SK-N-SH treated with all-trans-retinoic acid at 6 μM for 48 hours (cell line): ENCODE results near the gene EHD4.

Experiments used
- ATAC-seq: fragments of 200-7000 bp; cut with Tn5 transposase; 3 replicates; pipeline ENCODE4 v1.9.1; 2020; ENCODE audit warnings: mild to moderate bottlenecking, moderate library complexity
- BACH2 ChIP-seq: fragments of 250-450 bp; sonication (Bioruptor Pico); IDR thresholded peaks from 2 replicates; pipeline ENCODE4 v1.9.0; 2021; ENCODE audit warnings: mild to moderate bottlenecking, borderline replicate concordance
- GLIS3 ChIP-seq: fragments of 250-450 bp; sonication (Bioruptor Pico); IDR thresholded peaks from 2 replicates; pipeline ENCODE4 v1.5.0; 2020; ENCODE audit warnings: mild to moderate bottlenecking, moderate library complexity
- ISL1 ChIP-seq: fragments of 250-450 bp; sonication (Bioruptor Pico); IDR thresholded peaks from 2 replicates; pipeline ENCODE4 v2.1.2; 2022; ENCODE audit warnings: mild to moderate bottlenecking, moderate library complexity
- PPARA ChIP-seq: fragments of 250-450 bp; sonication (Bioruptor Pico); IDR thresholded peaks from 2 replicates; pipeline ENCODE4 v1.5.0; 2020; ENCODE audit warnings: mild to moderate bottlenecking, borderline replicate concordance
- RARB ChIP-seq: fragments of 250-450 bp; sonication (Bioruptor Pico); IDR thresholded peaks from 2 replicates; pipeline ENCODE4 v1.8.0; 2021; ENCODE audit warnings: mild to moderate bottlenecking, moderate library complexity
- TCF4 ChIP-seq: fragments of 250-450 bp; sonication (Bioruptor Pico); IDR thresholded peaks from 2 replicates; pipeline ENCODE4 v1.8.0; 2021; ENCODE audit warnings: mild to moderate bottlenecking, moderate library complexity, borderline replicate concordance
- TOX ChIP-seq: fragments of 250-450 bp; sonication (Bioruptor Pico); IDR thresholded peaks from 2 replicates; pipeline ENCODE4 v1.8.0; 2021; ENCODE audit warnings: mild to moderate bottlenecking, moderate library complexity, borderline replicate concordance
- ZFP3 ChIP-seq: fragments of 250-450 bp; sonication (Bioruptor Pico); IDR thresholded peaks from 2 replicates; pipeline ENCODE4 v1.5.0; 2020; ENCODE audit warnings: mild to moderate bottlenecking, moderate library complexity
- ZFP30 ChIP-seq: fragments of 450-650 bp; formaldehyde crosslinking; IDR thresholded peaks from 2 replicates; pipeline ENCODE4 v1.5.0; 2022; ENCODE audit warnings: mild to moderate bottlenecking, moderate library complexity
- ZNF565 ChIP-seq: fragments of 450-650 bp; formaldehyde crosslinking; conservative IDR thresholded peaks from 2 replicates; pipeline ENCODE4 v1.5.0; 2020; ENCODE audit warnings: low read depth, mild to moderate bottlenecking, moderate library complexity
- ZNF70 ChIP-seq: fragments of 450-650 bp; formaldehyde crosslinking; IDR thresholded peaks from 2 replicates; pipeline ENCODE4 v1.5.0; 2020; ENCODE audit warnings: mild to moderate bottlenecking, moderate library complexity
- ZNF8 ChIP-seq: fragments of 450-650 bp; formaldehyde crosslinking; IDR thresholded peaks from 2 replicates; pipeline ENCODE4 v1.5.0; 2020; ENCODE audit warnings: mild to moderate bottlenecking, moderate library complexity
- TF ChIP-seq, protein P1 (sequence below): fragments of 250-450 bp; sonication (Bioruptor Pico); IDR thresholded peaks from 2 replicates; pipeline ENCODE4 v1.8.0; 2020; ENCODE audit warnings: mild to moderate bottlenecking, moderate library complexity, borderline replicate concordance
- TF ChIP-seq, protein P2 (sequence below): fragments of 250-450 bp; sonication (Bioruptor Pico); IDR thresholded peaks from 2 replicates; pipeline ENCODE4 v1.8.0; 2021; ENCODE audit warnings: low read depth, mild to moderate bottlenecking, moderate library complexity, borderline replicate concordance
- TF ChIP-seq, protein P3 (sequence below): fragments of 250-450 bp; sonication (Bioruptor Pico); IDR thresholded peaks from 2 replicates; pipeline ENCODE4 v1.5.0; 2020; ENCODE audit warnings: mild to moderate bottlenecking, moderate library complexity
- TF ChIP-seq, protein P4 (sequence below): fragments of 250-450 bp; sonication (Bioruptor Pico); IDR thresholded peaks from 2 replicates; pipeline ENCODE4 v1.5.1; 2021; ENCODE audit warnings: mild to moderate bottlenecking, moderate library complexity

The EHD4 gene

DNA sequence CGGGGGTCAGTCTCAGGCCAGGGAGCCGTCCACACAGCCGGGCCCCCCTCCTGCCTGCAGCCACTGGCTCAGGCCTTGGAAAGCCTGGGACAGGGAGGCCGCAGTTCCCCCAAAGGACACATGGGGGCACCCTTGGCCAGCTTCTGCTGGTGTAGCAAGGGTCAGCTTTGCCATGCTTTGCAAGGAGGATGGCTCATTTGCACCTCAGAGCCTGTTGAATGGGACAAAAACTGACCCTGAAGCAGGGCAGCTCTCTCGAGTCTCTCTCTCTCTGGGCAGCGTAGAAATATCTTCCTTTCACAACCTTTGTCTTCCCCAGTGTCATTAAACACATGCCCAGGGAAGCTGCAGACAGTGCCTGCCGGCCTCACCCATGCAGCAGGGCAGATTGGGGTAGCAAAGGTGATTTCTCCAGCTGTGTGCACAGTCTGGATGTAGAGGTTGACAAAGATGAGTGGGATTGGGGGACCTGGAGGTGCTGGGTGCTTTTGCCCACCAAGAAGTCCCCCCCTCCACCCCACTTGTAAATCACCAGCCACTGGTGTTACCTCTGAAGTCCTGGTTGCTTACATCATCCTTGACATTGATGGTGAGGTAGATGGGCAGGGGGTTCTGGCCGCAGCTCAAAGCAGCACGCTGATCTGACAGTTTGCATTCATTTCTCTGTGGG is 17.4 kb upstream of the EHD4 start:
- TF ChIP-seq, protein P1, sequence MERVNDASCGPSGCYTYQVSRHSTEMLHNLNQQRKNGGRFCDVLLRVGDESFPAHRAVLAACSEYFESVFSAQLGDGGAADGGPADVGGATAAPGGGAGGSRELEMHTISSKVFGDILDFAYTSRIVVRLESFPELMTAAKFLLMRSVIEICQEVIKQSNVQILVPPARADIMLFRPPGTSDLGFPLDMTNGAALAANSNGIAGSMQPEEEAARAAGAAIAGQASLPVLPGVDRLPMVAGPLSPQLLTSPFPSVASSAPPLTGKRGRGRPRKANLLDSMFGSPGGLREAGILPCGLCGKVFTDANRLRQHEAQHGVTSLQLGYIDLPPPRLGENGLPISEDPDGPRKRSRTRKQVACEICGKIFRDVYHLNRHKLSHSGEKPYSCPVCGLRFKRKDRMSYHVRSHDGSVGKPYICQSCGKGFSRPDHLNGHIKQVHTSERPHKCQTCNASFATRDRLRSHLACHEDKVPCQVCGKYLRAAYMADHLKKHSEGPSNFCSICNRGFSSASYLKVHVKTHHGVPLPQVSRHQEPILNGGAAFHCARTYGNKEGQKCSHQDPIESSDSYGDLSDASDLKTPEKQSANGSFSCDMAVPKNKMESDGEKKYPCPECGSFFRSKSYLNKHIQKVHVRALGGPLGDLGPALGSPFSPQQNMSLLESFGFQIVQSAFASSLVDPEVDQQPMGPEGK, result no peak
- 0 out of 2 replicates have a peak, but pooled peaks have one; percentile 47 for TF ChIP-seq ZNF70 (CRISPR knock-in tag)
- TF ChIP-seq, protein P2, sequence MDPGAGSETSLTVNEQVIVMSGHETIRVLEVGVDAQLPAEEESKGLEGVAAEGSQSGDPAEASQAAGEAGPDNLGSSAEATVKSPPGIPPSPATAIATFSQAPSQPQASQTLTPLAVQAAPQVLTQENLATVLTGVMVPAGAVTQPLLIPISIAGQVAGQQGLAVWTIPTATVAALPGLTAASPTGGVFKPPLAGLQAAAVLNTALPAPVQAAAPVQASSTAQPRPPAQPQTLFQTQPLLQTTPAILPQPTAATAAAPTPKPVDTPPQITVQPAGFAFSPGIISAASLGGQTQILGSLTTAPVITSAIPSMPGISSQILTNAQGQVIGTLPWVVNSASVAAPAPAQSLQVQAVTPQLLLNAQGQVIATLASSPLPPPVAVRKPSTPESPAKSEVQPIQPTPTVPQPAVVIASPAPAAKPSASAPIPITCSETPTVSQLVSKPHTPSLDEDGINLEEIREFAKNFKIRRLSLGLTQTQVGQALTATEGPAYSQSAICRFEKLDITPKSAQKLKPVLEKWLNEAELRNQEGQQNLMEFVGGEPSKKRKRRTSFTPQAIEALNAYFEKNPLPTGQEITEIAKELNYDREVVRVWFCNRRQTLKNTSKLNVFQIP (CRISPR knock-in tag), result no peak
- ATAC-seq, result peak; percentile 98

DNA sequence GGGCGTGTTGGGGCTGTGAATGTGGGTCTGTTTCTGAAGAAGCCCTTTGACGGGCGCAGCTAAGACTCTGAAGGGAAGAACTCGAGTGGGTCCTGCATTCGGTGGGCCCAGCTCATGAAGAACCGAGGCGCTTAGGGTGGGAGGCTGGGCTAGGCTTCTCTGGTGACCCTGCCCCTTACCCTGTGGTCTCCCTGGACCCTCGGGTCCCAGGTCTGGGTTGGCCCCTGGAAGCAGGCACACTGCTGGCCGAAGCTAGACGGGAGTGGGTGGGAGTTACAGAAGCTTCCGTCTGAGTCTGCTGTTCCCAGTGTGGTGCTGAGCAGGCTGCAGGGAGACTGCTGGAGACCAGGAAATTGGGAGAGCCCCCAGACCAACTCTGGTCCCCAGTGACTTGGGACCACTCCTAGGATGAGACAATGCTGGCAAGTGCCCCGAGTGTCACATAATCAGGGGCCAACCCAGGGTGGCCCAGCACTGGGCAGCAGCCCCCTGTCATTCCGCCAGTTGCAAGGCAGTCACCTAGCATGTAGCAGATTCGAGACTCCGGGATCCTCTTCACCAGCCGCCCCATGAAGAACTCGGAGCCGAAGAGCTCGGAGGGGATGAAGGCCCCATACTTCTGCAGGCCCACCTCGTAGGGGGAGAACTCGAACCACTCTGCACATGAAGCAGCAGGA is 16.7 kb upstream of the EHD4 start:
- ATAC-seq, result peak; percentile 8; the same call in 2 of the 3 replicates
- TF ChIP-seq, protein P2 (CRISPR knock-in tag), result no peak
- TF ChIP-seq GLIS3 (CRISPR knock-in tag) (no peak), ZFP3 (CRISPR knock-in tag) (no peak), TOX (CRISPR knock-in tag) (no peak), ISL1 (CRISPR knock-in tag) (no peak), PPARA (no peak), BACH2 (no peak), TCF4 (CRISPR knock-in tag) (no peak)
- TF ChIP-seq, protein P3, sequence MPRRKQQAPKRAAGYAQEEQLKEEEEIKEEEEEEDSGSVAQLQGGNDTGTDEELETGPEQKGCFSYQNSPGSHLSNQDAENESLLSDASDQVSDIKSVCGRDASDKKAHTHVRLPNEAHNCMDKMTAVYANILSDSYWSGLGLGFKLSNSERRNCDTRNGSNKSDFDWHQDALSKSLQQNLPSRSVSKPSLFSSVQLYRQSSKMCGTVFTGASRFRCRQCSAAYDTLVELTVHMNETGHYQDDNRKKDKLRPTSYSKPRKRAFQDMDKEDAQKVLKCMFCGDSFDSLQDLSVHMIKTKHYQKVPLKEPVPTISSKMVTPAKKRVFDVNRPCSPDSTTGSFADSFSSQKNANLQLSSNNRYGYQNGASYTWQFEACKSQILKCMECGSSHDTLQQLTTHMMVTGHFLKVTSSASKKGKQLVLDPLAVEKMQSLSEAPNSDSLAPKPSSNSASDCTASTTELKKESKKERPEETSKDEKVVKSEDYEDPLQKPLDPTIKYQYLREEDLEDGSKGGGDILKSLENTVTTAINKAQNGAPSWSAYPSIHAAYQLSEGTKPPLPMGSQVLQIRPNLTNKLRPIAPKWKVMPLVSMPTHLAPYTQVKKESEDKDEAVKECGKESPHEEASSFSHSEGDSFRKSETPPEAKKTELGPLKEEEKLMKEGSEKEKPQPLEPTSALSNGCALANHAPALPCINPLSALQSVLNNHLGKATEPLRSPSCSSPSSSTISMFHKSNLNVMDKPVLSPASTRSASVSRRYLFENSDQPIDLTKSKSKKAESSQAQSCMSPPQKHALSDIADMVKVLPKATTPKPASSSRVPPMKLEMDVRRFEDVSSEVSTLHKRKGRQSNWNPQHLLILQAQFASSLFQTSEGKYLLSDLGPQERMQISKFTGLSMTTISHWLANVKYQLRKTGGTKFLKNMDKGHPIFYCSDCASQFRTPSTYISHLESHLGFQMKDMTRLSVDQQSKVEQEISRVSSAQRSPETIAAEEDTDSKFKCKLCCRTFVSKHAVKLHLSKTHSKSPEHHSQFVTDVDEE, result no peak
- TF ChIP-seq, protein P1, result no peak

DNA sequence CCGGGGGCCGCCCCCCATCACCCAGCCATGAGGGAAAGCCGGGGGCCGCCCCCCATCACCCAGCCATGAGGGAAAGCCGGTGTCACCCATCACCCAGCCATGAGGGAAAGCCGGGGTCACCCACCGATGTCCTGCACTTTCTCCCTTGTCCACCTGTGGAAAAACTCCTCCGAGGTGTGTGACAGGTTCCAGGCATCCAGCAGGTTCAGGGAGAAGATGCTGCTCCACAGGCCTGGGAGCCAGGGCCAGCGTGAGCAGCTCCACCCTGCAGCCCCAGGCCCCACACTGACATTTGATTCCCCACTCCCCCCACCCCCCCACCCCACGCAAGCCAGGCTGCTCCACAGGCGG is 15.5 kb upstream of the EHD4 start:
- no peak for TF ChIP-seq ZFP30 (CRISPR knock-in tag)
- TF ChIP-seq BACH2, result no peak
- no peak for TF ChIP-seq TCF4 (CRISPR knock-in tag)
- TF ChIP-seq ZNF8 (CRISPR knock-in tag), result no peak
- no peak for TF ChIP-seq ZNF70 (CRISPR knock-in tag)
- TF ChIP-seq, protein P4, sequence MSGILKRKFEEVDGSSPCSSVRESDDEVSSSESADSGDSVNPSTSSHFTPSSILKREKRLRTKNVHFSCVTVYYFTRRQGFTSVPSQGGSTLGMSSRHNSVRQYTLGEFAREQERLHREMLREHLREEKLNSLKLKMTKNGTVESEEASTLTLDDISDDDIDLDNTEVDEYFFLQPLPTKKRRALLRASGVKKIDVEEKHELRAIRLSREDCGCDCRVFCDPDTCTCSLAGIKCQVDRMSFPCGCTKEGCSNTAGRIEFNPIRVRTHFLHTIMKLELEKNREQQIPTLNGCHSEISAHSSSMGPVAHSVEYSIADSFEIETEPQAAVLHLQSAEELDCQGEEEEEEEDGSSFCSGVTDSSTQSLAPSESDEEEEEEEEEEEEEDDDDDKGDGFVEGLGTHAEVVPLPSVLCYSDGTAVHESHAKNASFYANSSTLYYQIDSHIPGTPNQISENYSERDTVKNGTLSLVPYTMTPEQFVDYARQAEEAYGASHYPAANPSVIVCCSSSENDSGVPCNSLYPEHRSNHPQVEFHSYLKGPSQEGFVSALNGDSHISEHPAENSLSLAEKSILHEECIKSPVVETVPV (CRISPR knock-in tag), result no peak
- no peak for TF ChIP-seq GLIS3 (CRISPR knock-in tag)
- no peak for TF ChIP-seq RARB
- no peak for TF ChIP-seq ISL1 (CRISPR knock-in tag)
- TF ChIP-seq ZNF565 (CRISPR knock-in tag), result no peak
- TF ChIP-seq, protein P1, result no peak
- no peak for ATAC-seq
